HepG2 (cell line): ENCODE results near the gene HYAL2. TPM values are rescaled to one million over a fixed set of nuclear protein-coding genes. Genes with fewer than 3 reads are reported as not detected.

Source experiments
- ATF1 ChIP-seq: IDR thresholded peaks from 2 replicates; pipeline ENCODE4 v1.6.1; 2016; ENCODE audit warnings: mild to moderate bottlenecking, control low read depth
- ATRX ChIP-seq: sonication (generic); formaldehyde crosslinking; IDR thresholded peaks from 2 replicates; pipeline ENCODE4 v1.4.0; 2020; ENCODE audit warnings: missing genetic modification reagents, borderline replicate concordance
- CREB1 ChIP-seq, 2 experiments: fragments of 450-650 bp in 1 of 2; IDR thresholded peaks; 2 replicates each; pipeline ENCODE4 v1.6.1; 2016 to 2017; ENCODE audit warnings: control low read depth in 1 of 2, mild to moderate bottlenecking in 1 of 2, missing compliant biosample characterization in 1 of 2, missing genetic modification characterization in 1 of 2
- DZIP1 ChIP-seq: sonication (generic); formaldehyde crosslinking; IDR thresholded peaks from 2 replicates; pipeline ENCODE4 v1.5.0; 2020; ENCODE audit warnings: mild to moderate bottlenecking, missing genetic modification reagents
- FLYWCH1 ChIP-seq: sonication (generic); formaldehyde crosslinking; IDR thresholded peaks from 2 replicates; pipeline ENCODE4 v1.8.1; 2023; ENCODE audit warnings: mild to moderate bottlenecking, missing genetic modification reagents
- HHEX ChIP-seq: IDR thresholded peaks from 2 replicates; pipeline ENCODE4 v1.6.1; 2016; ENCODE audit warnings: control low read depth
- HOMEZ ChIP-seq: IDR thresholded peaks from 2 replicates; pipeline ENCODE4 v1.6.1; 2016; ENCODE audit warnings: low read depth
- ISL2 ChIP-seq: sonication (generic); formaldehyde crosslinking; IDR thresholded peaks from 2 replicates; pipeline ENCODE4 v1.5.0; 2020; ENCODE audit warnings: missing genetic modification reagents
- KDM4B ChIP-seq: sonication (generic); formaldehyde crosslinking; IDR thresholded peaks from 2 replicates; pipeline ENCODE4 v1.4.0; 2020; ENCODE audit warnings: missing genetic modification reagents
- MAF1 ChIP-seq: sonication (generic); formaldehyde crosslinking; IDR thresholded peaks from 2 replicates; pipeline ENCODE4 v1.5.0; 2020; ENCODE audit warnings: missing genetic modification reagents, borderline replicate concordance
- MLLT10 ChIP-seq: sonication (generic); formaldehyde crosslinking; IDR thresholded peaks from 2 replicates; pipeline ENCODE4 v1.4.0; 2020; ENCODE audit warnings: missing genetic modification reagents
- NCOA1 ChIP-seq: sonication (generic); formaldehyde crosslinking; IDR thresholded peaks from 2 replicates; pipeline ENCODE4 v1.9.0; 2021; ENCODE audit warnings: missing genetic modification reagents
- NR2C2 ChIP-seq: sonication (generic); formaldehyde crosslinking; IDR thresholded peaks from 2 replicates; pipeline ENCODE4 v1.4.0; 2020; ENCODE audit warnings: missing genetic modification reagents, mild to moderate bottlenecking, moderate library complexity, borderline replicate concordance
- ZBTB46 ChIP-seq: sonication (generic); formaldehyde crosslinking; IDR thresholded peaks from 2 replicates; pipeline ENCODE4 v1.4.0; 2020; ENCODE audit warnings: mild to moderate bottlenecking, missing genetic modification reagents, borderline replicate concordance
- ZFYVE20 ChIP-seq: sonication (generic); formaldehyde crosslinking; IDR thresholded peaks from 2 replicates; pipeline ENCODE4 v1.8.0; 2023; ENCODE audit warnings: low read depth, mild to moderate bottlenecking, moderate library complexity, missing genetic modification reagents, borderline replicate concordance
- ZMYM2 ChIP-seq: sonication (generic); formaldehyde crosslinking; IDR thresholded peaks from 2 replicates; pipeline ENCODE4 v1.8.0; 2022; ENCODE audit warnings: mild to moderate bottlenecking, missing genetic modification reagents
- ZNF263 ChIP-seq: sonication (generic); formaldehyde crosslinking; IDR thresholded peaks from 2 replicates; pipeline ENCODE4 v1.4.0; 2020; ENCODE audit warnings: missing genetic modification reagents
- ZNF549 ChIP-seq: sonication (generic); formaldehyde crosslinking; IDR thresholded peaks from 2 replicates; pipeline ENCODE4 v1.5.0; 2020; ENCODE audit warnings: missing genetic modification reagents
- ZNF597 ChIP-seq: sonication (generic); formaldehyde crosslinking; IDR thresholded peaks from 2 replicates; pipeline ENCODE4 v1.5.0; 2020; ENCODE audit warnings: missing genetic modification reagents
- ZNF768 ChIP-seq: sonication (generic); formaldehyde crosslinking; IDR thresholded peaks from 2 replicates; pipeline ENCODE4 v1.4.0; 2020; ENCODE audit warnings: missing genetic modification reagents
- ZNF816 ChIP-seq: sonication (generic); formaldehyde crosslinking; IDR thresholded peaks from 2 replicates; pipeline ENCODE4 v1.8.0; 2022; ENCODE audit warnings: missing genetic modification reagents, mild to moderate bottlenecking, borderline replicate concordance
- polyA plus RNA-seq, 8 experiments: library from polyadenylated mRNA; depleted of rRNA in 3 of 8; stranded (reverse) in 7 of 8; unstranded in 1 of 8; fragments of >200 nt; fragmentation: Illumina TruSeq in 4 of 8; extraction: Trizol in 4 of 8; gene quantifications; 2 replicates each; pipeline versions ENCODE4 v1.2.1 to v1.2.3, GENCODE V29; 2011 to 2016; ENCODE audit warnings: low read depth in 4 of 8, missing spikeins in 1 of 8, mixed read lengths in 1 of 8; ENCODE audit not compliant: insufficient read depth in 1 of 8
- total RNA-seq, 5 experiments: library from RNA; depleted of rRNA; stranded (reverse); fragments of >200 nt; fragmentation: Illumina TruSeq; extraction: Trizol; gene quantifications; 2 replicates each; pipeline ENCODE4 v1.2.3, GENCODE V29; 2016; ENCODE audit warnings: low read depth in 1 of 5

The HYAL2 gene
- total and polyA plus RNA-seq, 2 of the 13 experiments (the other 11 are each of a cell fraction or from before 2014, with no cell fraction given) = 76.2 to 102 TPM

- peak; percentile 80 for TF ChIP-seq CREB1 (IDR thresholded peaks at IDR 0.05)
- peak; percentile 95 for TF ChIP-seq CREB1 (CRISPR knock-in tag; IDR thresholded peaks at IDR 0.05)
- TF ChIP-seq MLLT10 (CRISPR knock-in tag) = no peak
- 0 out of 2 replicates have a peak, but pooled peaks have one; percentile 20 for TF ChIP-seq ZNF263 (CRISPR knock-in tag)
- no peak for TF ChIP-seq HOMEZ (CRISPR knock-in tag)
- TF ChIP-seq ISL2 (CRISPR knock-in tag) = no peak; the same call in 1 of the 2 replicates
- TF ChIP-seq ZFYVE20 (CRISPR knock-in tag) = no peak
- TF ChIP-seq ATRX (CRISPR knock-in tag) = no peak
- TF ChIP-seq NR2C2 (CRISPR knock-in tag) = peak; percentile 94
- TF ChIP-seq FLYWCH1 (CRISPR knock-in tag) = no peak; the same call in 1 of the 2 replicates
- TF ChIP-seq MAF1 (CRISPR knock-in tag) = no peak; the same call in 1 of the 2 replicates
- no peak for TF ChIP-seq ZNF549 (CRISPR knock-in tag)
- TF ChIP-seq NCOA1 (CRISPR knock-in tag) = peak; percentile 53; the same call in 1 of the 2 replicates
- TF ChIP-seq KDM4B (CRISPR knock-in tag) = peak; percentile 78
- TF ChIP-seq ZNF816 = no peak
- peak; percentile 69 for TF ChIP-seq ZNF768
- TF ChIP-seq DZIP1 (CRISPR knock-in tag) = 0 out of 2 replicates have a peak, but pooled peaks have one; percentile 35
- TF ChIP-seq ZMYM2 (CRISPR knock-in tag) = no peak
- no peak for TF ChIP-seq ZBTB46
- TF ChIP-seq ATF1 (CRISPR knock-in tag) = peak; percentile 85
- TF ChIP-seq HHEX (CRISPR knock-in tag) = no peak
- no peak for TF ChIP-seq ZNF597 (CRISPR knock-in tag)
Measured at GRCh38 chr3:50358911-50359759, 36.6 kb upstream of the HYAL2 start, which contains the start of gene TMEM115 (continued).
